Lower lobe of right lung (tissue), 2 donors: ENCODE measurements around the gene CLIP4. TPM values are rescaled to one million over a fixed set of nuclear protein-coding genes. Genes with fewer than 3 reads are reported as not detected.
"Not testable (repeated sequence)": the region's sequence is repeated elsewhere in the genome, so short reads cannot be mapped to it uniquely, and the experiment has no call there.

ENCODE experiments used
- ATAC-seq, 2 donors: fragments of 200-7000 bp; cut with Tn5 transposase; one replicate each; pipeline ENCODE4 v1.9.1; 2020 to 2022; ENCODE audit warnings: mild to moderate bottlenecking in 2 of 2, moderate library complexity in 2 of 2
- DNase-seq: peaks from one replicate; pipeline ENCODE4 v3.0.0-alpha.2; 2020
- H3K27ac ChIP-seq: fragments of 200-600 bp; one replicate; pipeline ENCODE4 v1.8.0; 2022
- H3K27me3 ChIP-seq: fragments of 200-600 bp; one replicate; pipeline ENCODE4 v1.8.0; 2022; ENCODE audit warnings: low read depth
- H3K36me3 ChIP-seq: fragments of 200-600 bp; one replicate; pipeline ENCODE4 v1.8.0; 2022; ENCODE audit warnings: mild to moderate bottlenecking
- H3K4me1 ChIP-seq: fragments of 200-600 bp; one replicate; pipeline ENCODE4 v1.8.0; 2022
- H3K4me3 ChIP-seq: fragments of 200-600 bp; one replicate; pipeline ENCODE4 v1.8.0; 2022; ENCODE audit warnings: mild to moderate bottlenecking
- H3K9me3 ChIP-seq: fragments of 200-600 bp; one replicate; pipeline ENCODE4 v1.8.0; 2022
- intact Hi-C: fragments of 100-400 bp; cut with DNase I; formaldehyde crosslinking; loops from one replicate; pipeline ENCODE4 v1.11.0; 2022
- total RNA-seq: library from RNA; stranded (reverse); fragmentation: NEBNext Ultra II Directional; extraction: Animal tissue kit (Norgen Biotek cat#: 25700); gene quantifications from one replicate; pipeline ENCODE4 v1.2.1, GENCODE V29; 2021
- TF ChIP-seq, protein P1 (sequence below): fragments of 200-600 bp; IDR thresholded peaks from one replicate; pipeline ENCODE4 v1.8.0; 2022; ENCODE audit warnings: antibody characterized with exemption, mild to moderate bottlenecking
- donor health status: DM: no; HTN: yes; CAD: no; lungs with severe emphysema.

CLIP4 gene
- total RNA-seq, 1 donor from 2014 or later = 64.6 TPM

DNA sequence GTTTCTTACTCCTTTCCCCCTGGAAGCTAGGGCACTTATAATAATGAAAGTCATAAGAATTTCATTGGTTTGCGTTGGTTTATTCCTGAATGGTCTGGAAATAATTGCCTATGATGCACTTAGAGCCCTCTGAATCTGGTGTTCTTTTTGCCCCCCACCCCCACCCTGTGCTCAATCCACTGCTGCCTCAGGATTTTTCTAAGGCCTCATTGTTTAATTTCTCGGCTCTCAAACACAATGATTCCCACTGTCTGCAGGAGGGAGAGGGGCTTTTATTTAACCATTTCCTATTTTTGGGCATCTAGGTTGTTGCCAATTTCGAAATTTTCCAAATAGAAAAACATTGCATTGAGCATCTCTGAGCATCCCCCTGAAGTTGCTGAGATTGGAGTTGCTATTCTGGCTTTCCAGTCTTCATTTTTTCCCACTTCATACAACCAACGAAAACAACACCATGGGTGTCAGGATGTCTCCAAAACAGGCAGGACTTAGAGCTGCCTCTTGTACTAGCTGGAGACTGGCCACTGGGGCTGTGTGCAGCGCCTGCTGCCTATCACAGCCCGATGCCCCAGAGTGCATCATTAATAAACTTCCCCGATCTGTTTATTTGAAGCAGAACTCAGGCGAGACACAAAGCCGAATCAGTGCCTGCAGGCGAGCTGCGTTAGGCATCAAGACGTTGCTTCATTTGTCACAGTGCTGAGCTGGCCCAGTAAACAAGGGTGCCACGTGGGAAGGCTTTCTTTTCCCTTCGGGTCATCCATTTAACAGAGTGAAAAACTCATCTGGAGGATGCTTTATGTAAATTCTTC is 39.1 kb upstream of the CLIP4 start:
- H3K27ac ChIP-seq = no peak overlapping the region
- ATAC-seq (no peak), DNase-seq (no peak)
- TF ChIP-seq, protein P1, sequence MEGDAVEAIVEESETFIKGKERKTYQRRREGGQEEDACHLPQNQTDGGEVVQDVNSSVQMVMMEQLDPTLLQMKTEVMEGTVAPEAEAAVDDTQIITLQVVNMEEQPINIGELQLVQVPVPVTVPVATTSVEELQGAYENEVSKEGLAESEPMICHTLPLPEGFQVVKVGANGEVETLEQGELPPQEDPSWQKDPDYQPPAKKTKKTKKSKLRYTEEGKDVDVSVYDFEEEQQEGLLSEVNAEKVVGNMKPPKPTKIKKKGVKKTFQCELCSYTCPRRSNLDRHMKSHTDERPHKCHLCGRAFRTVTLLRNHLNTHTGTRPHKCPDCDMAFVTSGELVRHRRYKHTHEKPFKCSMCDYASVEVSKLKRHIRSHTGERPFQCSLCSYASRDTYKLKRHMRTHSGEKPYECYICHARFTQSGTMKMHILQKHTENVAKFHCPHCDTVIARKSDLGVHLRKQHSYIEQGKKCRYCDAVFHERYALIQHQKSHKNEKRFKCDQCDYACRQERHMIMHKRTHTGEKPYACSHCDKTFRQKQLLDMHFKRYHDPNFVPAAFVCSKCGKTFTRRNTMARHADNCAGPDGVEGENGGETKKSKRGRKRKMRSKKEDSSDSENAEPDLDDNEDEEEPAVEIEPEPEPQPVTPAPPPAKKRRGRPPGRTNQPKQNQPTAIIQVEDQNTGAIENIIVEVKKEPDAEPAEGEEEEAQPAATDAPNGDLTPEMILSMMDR = no peak
- H3K4me3 ChIP-seq = no peak overlapping the region
- intact Hi-C loops = no loop called here
- H3K27me3 ChIP-seq = no peaks in the 10 kb centered on the region
- H3K36me3 ChIP-seq = no peaks in the 10 kb centered on the region
- H3K9me3 ChIP-seq = peaks cover 4% of the 10 kb centered on the region
- no peaks in the 10 kb centered on the region for H3K4me1 ChIP-seq

DNA sequence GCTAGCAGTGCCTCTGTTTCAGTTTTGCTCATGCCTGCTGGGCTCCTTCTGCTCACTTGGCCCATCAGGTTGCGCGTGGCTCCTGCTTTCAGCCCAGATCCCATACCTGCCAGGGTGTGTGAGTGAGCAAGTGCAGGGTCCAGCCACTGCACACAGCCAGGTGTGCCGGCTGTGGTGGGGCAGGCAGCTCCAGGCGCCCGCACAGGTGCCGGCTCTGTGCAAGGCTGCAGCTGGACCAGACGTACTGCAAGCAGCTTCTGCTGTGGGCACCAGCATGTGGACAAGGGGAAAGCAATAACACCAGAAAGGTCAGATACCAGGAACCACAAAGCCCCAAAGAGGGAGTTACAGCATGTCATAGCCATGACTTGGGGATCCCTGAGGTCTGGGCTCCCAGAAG is 35.3 kb upstream of the CLIP4 start:
- H3K36me3 ChIP-seq = no peaks in the 10 kb centered on the region
- H3K9me3 ChIP-seq = peaks cover 4% of the 10 kb centered on the region
- H3K4me3 ChIP-seq = no peak overlapping the region
- H3K4me1 ChIP-seq = no peaks in the 10 kb centered on the region
- no peak for DNase-seq
- intact Hi-C loops = no loop called here
- TF ChIP-seq, protein P1 = no peak
- no peak for ATAC-seq
- H3K27me3 ChIP-seq = no peaks in the 10 kb centered on the region
- no peak overlapping the region for H3K27ac ChIP-seq

DNA sequence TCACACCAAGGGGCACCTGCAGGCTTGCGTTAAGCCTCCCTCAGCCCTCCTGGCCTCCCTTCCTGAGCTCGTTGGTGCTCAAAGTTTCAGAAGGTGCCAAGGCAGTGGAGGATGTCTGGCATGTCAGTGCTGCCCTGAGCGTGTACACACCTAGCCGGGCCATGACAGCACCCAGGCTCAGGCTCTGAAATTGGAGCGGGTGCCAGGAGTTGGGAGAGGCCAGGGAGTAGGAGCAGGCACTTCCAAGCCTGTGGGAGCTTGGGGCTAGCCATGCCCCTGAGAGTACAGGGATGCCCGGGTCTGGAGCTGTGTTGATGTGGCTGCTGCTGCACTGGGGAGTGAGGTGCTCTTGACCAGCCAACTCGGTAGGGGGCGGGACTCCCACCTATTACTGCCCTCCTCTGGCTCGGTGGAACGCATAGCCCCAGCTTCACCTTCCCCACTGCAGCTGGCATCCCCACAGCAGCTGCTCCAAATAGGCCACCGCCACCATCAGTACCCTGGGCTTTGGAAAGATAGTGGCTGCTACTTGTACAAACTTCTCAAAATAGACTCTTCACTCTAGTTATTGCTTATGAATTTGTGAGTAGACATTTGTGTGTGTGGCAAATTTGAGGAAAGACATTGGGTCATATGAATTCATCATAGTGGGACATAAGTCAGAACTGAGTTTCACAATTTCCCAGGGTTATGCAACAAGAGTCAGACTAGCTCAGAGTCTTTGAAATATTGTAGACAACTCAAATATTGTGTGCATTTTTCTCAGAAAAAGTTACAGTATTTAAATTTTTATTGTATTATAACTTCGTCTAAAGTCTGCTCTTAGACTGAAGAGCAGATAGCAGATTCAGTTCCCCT is 34.1 kb upstream of the CLIP4 start:
- TF ChIP-seq, protein P1 = no peak
- ATAC-seq (peak; percentile 56 to 57), DNase-seq (no peak)
- peaks cover 4% of the 10 kb centered on the region for H3K9me3 ChIP-seq
- no peaks in the 10 kb centered on the region for H3K27me3 ChIP-seq
- intact Hi-C loops = no loop called here
- no peak overlapping the region for H3K4me3 ChIP-seq
- peak overlapping the region; percentile 48 for H3K27ac ChIP-seq
- no peaks in the 10 kb centered on the region for H3K4me1 ChIP-seq
- H3K36me3 ChIP-seq = no peaks in the 10 kb centered on the region

DNA sequence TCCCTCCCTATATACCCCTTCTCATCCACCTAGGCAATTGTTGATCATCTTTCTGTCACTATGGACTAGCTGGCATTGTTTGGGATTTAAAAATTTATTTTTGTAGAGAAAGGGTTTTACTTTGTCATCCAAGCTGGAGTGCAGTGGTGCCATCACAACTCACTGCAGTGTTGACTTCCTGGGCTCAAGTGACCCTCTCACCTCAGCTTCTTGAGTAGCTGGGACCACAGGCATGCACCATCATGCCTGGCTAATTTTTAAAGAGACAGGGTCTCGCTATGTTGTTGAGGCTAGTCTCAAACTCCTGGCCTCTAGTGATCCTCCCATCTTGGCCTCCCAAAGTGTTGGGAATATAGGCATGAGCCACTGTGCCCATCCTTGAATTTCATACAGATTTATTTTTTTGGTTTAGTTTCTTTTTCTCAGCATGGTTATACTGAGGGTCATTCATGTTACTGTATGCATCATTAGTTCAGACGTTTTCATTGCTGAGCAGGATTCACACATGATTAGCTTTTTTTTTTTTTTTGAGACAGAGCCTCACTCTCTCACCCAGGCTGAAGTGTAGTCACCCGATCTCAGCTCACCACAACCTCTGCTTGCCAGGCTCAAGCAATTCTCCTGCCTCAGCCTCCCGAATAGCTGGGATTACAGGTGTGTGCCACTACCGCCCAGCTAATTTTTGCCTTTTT is 32.3 kb upstream of the CLIP4 start:
- intact Hi-C loops = no loop called here
- no peaks in the 10 kb centered on the region for H3K4me1 ChIP-seq
- H3K36me3 ChIP-seq = no peaks in the 10 kb centered on the region
- ATAC-seq (no peak), DNase-seq (no peak)
- no peaks in the 10 kb centered on the region for H3K27me3 ChIP-seq
- TF ChIP-seq, protein P1 = no peak
- H3K9me3 ChIP-seq = no peaks in the 10 kb centered on the region
- H3K27ac ChIP-seq = no peak overlapping the region
- H3K4me3 ChIP-seq = no peak overlapping the region

DNA sequence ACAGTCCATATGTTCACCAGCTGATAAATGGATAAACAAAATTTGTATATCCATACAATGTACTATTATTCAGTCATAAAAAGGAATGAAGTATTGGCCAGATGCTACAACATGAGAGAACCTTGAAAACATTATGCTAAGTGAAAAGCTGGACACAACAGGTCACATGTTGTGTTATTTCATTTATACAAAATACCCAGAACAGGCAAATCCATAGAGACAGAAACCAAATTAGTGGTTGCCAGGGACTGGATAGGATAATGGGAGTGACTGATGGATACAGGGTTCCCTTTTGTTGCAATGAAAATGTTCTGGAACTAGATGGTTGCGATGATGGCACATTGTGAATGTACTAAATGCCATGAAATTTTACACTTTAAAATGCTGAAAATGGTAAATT is 30.7 kb upstream of the CLIP4 start:
- no peak overlapping the region for H3K4me3 ChIP-seq
- no peaks in the 10 kb centered on the region for H3K36me3 ChIP-seq
- H3K27me3 ChIP-seq = no peaks in the 10 kb centered on the region
- TF ChIP-seq, protein P1 = no peak
- H3K9me3 ChIP-seq = no peaks in the 10 kb centered on the region
- H3K27ac ChIP-seq = no peak overlapping the region
- H3K4me1 ChIP-seq = no peaks in the 10 kb centered on the region
- no peak for ATAC-seq
- no peak for DNase-seq
- intact Hi-C loops = no loop called here

DNA sequence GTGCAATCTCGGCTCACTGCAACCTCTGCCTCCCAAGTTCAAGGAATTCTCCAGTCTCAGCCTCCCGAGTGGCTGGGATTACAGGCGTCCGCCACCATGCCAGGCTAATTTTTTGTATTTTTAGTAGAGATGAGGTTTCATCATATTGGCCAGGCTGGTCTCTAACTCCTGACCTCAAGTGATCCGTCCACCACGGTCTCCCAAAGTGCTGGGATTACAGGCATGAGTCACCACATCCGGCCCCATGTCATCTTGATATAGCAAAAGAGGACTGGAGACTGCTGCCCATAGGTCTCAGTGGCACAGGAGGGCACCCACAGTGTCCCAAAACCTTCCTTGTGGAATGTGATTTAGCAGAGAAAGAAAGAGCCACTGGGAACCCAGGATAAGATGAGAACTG is 24.9 kb upstream of the CLIP4 start:
- H3K4me1 ChIP-seq, intact Hi-C loops, H3K4me3 ChIP-seq, H3K9me3 ChIP-seq, H3K27me3 ChIP-seq, H3K36me3 ChIP-seq, ATAC-seq, DNase-seq, H3K27ac ChIP-seq: not testable (repeated sequence)
